ENCODE data around the gene ZNF436. TPM values are rescaled to one million over a fixed set of nuclear protein-coding genes. Genes with fewer than 3 reads are reported as not detected.
"Not testable (repeated sequence)": the region's sequence is repeated elsewhere in the genome, so short reads cannot be mapped to it uniquely, and the experiment has no call there.

ZNF436 gene
- total RNA-seq, 1 donor from 2014 or later = 10.0 TPM

- Mint-ChIP-seq H3K4me3 (peak overlapping the region; percentile 17), H3K4me1 (peaks cover 17% of the 10 kb centered on the region), H3K27me3 (ENCODE audit: low read depth) (no peaks in the 10 kb centered on the region), H3K36me3 (ENCODE audit: low read depth) (no peaks in the 10 kb centered on the region), H3K9me3 (peaks cover 3% of the 10 kb centered on the region), H3K27ac (ENCODE audit: unreplicated experiment) (peak overlapping the region; percentile 53)
- DNase-seq (ENCODE audit: low read depth, low spot score) = no peak
- TF ChIP-seq CTCF (conservative IDR thresholded peaks at IDR 0.05) = no peak
Observed at GRCh38 chr1:23376890-23377811, 7.5 kb upstream of the ZNF436 start.

GRCh38 chr1:23374079-23374735, 4.6 kb upstream of the ZNF436 start:
- H3K27ac Mint-ChIP-seq (ENCODE audit: unreplicated experiment); H3K27me3 Mint-ChIP-seq (ENCODE audit: low read depth); H3K36me3 Mint-ChIP-seq (ENCODE audit: low read depth); H3K9me3 Mint-ChIP-seq; DNase-seq (ENCODE audit: low read depth, low spot score); H3K4me3 Mint-ChIP-seq: not testable (repeated sequence)
- H3K4me1 Mint-ChIP-seq = peaks cover 46% of the 10 kb centered on the region

- H3K4me3 Mint-ChIP-seq = peak overlapping the region; percentile 75
- no peak for DNase-seq (ENCODE audit: low read depth, low spot score)
- no peaks in the 10 kb centered on the region for H3K27me3 Mint-ChIP-seq (ENCODE audit: low read depth)
- peak overlapping the region; percentile 68 for H3K27ac Mint-ChIP-seq (ENCODE audit: unreplicated experiment)
- H3K4me1 Mint-ChIP-seq = peaks cover 50% of the 10 kb centered on the region
- H3K36me3 Mint-ChIP-seq (ENCODE audit: low read depth) = no peaks in the 10 kb centered on the region
- no peak for TF ChIP-seq CTCF (conservative IDR thresholded peaks at IDR 0.05)
- H3K9me3 Mint-ChIP-seq = no peaks in the 10 kb centered on the region
Observed at GRCh38 chr1:23371987-23372880, 2.6 kb upstream of the ZNF436 start.

GRCh38 chr1:23370709-23371584, 1.3 kb upstream of the ZNF436 start:
- H3K27me3 Mint-ChIP-seq (ENCODE audit: low read depth) = no peaks in the 10 kb centered on the region
- peak overlapping the region; percentile 69 for H3K27ac Mint-ChIP-seq (ENCODE audit: unreplicated experiment)
- TF ChIP-seq CTCF (conservative IDR thresholded peaks at IDR 0.05) = no peak
- peaks cover 2% of the 10 kb centered on the region for H3K36me3 Mint-ChIP-seq (ENCODE audit: low read depth)
- H3K4me3 Mint-ChIP-seq = peak overlapping the region; percentile 98
- H3K9me3 Mint-ChIP-seq = no peaks in the 10 kb centered on the region
- peak; percentile 30 for DNase-seq (ENCODE audit: low read depth, low spot score)
- H3K4me1 Mint-ChIP-seq = peaks cover 59% of the 10 kb centered on the region

- Mint-ChIP-seq H3K27me3 (ENCODE audit: low read depth) (no peaks in the 10 kb centered on the region), H3K4me3 (peak overlapping the region; percentile 98), H3K4me1 (peaks cover 62% of the 10 kb centered on the region), H3K36me3 (ENCODE audit: low read depth) (peaks cover 6% of the 10 kb centered on the region), H3K9me3 (no peaks in the 10 kb centered on the region), H3K27ac (ENCODE audit: unreplicated experiment) (peak overlapping the region; percentile 4)
- no peak for DNase-seq (ENCODE audit: low read depth, low spot score)
- TF ChIP-seq CTCF (conservative IDR thresholded peaks at IDR 0.05) = no peak
Observed at GRCh38 chr1:23370330-23370708, 683 bp upstream of the ZNF436 start.

Data from neural crest cell (in vitro differentiated cells).